Cerebellar nuclear complex (tissue), 1 donor: Measurements from ENCODE around the gene EDC4.

ENCODE experiments used
- DNase-seq, 2 experiments: peaks; one replicate each; lab custom pipeline; 2025; lab: John Stamatoyannopoulos, UW

Gene EDC4

GRCh38 chr16:67878232-67878631 is 5.4 kb downstream of the EDC4 start:
- no peak for DNase-seq

GRCh38 chr16:67878846-67879245 is 6.0 kb downstream of the EDC4 start:
- no peak for DNase-seq

- no peak for DNase-seq
Observed at GRCh38 chr16:67879462-67879861, 6.6 kb downstream of the EDC4 start.

- no peak for DNase-seq
Observed at GRCh38 chr16:67879936-67880335, 7.1 kb downstream of the EDC4 start.

- DNase-seq: no peak
Observed at GRCh38 chr16:67880584-67880983, 7.7 kb downstream of the EDC4 start.

- DNase-seq: peak in 1 of 2 experiments; percentile 30
Observed at GRCh38 chr16:67881621-67882161, 8.8 kb downstream of the EDC4 start.

DNA sequence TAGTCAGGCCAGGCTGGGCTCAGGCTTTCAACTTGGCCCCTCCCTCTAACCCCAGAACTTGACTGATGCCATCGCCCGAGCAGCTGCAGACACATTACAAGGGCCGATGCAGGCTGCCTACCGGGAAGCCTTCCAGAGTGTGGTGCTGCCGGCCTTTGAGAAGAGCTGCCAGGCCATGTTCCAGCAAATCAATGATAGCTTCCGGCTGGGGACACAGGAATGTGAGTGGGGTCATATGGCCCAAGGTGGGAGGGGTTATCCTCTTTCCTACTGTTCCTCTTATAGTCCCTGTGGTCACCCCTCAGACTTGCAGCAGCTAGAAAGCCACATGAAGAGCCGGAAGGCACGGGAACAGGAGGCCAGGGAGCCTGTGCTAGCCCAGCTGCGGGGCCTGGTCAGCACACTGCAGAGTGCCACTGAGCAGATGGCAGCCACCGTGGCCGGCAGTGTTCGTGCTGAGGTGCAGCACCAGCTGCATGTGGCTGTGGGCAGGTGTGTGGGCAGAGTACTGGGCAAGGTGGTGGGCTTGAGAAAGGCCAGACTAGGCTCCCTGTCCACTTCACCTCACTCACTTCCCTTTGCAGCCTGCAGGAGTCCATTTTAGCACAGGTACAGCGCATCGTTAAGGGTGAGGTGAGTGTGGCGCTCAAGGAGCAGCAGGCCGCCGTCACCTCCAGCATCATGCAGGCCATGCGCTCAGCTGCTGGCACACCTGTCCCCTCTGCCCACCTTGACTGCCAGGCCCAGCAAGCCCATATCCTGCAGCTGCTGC is 9.7 kb downstream of the EDC4 start:
- DNase-seq: no peak

DNA sequence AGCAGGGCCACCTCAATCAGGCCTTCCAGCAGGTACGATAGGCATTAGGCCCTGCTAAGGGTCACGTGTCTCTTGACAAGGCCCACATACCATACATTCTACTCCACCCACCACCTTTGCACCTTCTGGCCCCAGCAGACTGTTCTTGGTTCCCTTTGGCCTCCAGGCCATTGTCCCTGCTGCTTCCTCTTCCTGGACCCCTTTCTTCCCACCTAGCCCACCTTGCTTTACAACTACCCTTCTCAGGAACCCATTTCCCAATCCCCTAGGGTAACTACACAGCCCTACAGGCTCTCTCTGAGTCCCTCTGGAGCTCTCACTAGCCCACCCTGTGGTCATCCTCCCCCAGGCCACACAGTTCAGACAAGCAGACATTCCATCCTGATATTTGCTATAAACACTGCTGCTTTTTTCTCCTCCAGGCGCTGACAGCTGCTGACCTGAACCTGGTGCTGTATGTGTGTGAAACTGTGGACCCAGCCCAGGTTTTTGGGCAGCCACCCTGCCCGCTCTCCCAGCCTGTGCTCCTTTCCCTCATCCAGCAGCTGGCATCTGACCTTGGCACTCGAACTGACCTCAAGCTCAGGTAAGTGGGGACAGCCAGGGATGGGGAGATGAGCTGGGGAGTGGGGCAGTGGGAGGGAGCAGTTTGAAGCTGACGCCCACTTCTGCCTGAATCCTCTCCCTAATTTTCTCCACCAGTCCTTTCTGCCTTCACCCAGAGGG is 10.5 kb downstream of the EDC4 start:
- DNase-seq: no peak

- DNase-seq: no peak
Observed at GRCh38 chr16:67883872-67884261, 11.0 kb downstream of the EDC4 start.

- peak in 1 of 2 experiments; percentile 53 for DNase-seq
Observed at GRCh38 chr16:67884684-67885083, 11.8 kb downstream of the EDC4 start, which contains the start of gene NRN1L. Gene NRN1L, plus strand, starts transcription at chr16:67884885. Its CDS starts 19 bp downstream, at chr16:67884904.

DNA sequence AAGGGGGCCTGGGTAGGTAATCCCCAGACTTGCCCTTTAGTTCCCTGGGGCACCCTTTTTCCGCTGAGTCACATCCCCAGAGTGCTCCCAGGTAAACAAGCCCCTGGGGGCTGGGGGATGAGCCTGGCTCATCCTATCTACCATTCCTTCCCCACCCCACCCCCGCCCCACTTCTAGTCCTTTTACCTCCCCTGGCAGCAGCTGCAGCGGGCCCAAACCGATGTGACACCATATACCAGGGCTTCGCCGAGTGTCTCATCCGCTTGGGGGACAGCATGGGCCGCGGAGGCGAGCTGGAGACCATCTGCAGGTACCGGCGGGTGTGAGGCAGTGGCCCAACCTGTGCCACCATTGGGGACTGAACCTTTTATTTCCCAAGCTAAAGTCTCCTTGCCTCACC is 12.7 kb downstream of the EDC4 start:
- DNase-seq: no peak

DNA sequence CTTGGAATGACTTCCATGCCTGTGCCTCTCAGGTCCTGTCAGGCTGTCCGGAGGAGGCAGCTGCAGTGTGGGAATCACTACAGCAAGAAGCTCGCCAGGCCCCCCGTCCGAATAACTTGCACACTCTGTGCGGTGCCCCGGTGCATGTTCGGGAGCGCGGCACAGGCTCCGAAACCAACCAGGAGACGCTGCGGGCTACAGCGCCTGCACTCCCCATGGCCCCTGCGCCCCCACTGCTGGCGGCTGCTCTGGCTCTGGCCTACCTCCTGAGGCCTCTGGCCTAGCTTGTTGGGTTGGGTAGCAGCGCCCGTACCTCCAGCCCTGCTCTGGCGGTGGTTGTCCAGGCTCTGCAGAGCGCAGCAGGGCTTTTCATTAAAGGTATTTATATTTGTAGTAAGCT is 13.1 kb downstream of the EDC4 start:
- no peak for DNase-seq

DNA sequence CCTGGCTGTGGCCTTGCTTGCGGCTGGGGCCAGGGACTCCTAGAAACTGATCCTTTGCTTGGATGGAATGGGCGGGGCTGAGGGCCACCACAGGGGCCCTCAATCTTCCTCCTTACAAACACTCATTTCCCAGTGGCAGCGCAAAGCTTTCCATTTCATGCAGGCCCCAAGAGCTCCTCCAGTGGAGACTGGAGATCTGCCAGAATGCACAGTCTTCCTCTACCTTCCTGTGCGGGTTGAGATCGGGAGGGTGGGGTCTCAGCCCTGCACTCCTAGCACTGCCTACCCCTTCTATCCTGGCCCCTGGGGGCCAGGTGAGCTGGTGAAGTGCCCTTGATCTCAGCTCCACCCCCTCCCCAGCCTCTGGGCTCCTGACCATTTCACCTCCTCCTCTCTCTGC is 13.5 kb downstream of the EDC4 start:
- DNase-seq: no peak

DNA sequence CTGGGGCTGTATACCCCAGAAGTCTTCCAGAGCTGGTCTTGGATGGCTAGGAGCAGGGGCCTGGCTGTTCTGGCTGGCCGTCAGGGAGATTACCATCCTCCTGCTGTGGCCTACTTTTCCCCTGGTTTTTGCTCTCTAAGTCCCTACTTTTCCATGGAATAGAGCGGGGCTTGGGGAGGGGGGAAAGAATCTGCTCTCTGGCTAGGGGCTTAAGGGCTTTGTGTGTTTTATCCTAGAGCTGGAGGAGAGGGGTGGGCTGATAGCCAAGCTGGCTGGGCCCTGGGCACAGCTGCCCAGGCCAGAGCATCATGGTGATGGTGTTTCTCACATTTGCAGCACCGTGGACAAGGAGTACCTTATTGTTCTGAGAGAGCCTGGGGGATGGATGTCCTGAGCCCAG is 15.5 kb downstream of the EDC4 start:
- DNase-seq: no peak

- DNase-seq: no peak
Observed at GRCh38 chr16:67892375-67892774, 19.5 kb downstream of the EDC4 start.

- peak; percentile 80 to 93 for DNase-seq
Observed at GRCh38 chr16:67892899-67893742, 20.3 kb downstream of the EDC4 start, which contains the start of gene PSKH1. Gene PSKH1, plus strand, starts transcription at chr16:67893254. Its CDS starts 15,496 bp downstream, at chr16:67908750.

GRCh38 chr16:67893743-67894399 is 21.0 kb downstream of the EDC4 start:
- DNase-seq: no peak

DNA sequence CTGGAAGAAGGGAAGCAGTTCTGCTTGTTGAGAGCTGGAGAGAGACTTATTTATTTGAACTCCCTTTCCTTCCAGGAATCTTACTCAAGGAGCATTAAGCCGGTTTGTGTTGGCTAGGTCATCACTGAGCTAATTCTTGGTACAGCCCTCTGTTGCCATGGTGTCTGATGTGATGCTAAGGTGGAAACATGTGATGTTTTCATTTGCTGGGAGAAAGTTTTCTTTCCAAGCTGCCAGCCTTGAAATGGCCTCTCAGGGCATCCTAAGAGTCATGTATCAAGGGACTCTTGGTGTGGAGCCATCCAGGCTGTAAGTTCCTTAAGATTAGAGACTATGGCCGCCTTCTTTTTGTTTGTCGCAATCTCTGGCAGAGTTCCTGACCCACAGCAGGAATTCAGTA is 24.4 kb downstream of the EDC4 start:
- DNase-seq: no peak

- no peak for DNase-seq
Observed at GRCh38 chr16:67901734-67902133, 28.9 kb downstream of the EDC4 start.

DNA sequence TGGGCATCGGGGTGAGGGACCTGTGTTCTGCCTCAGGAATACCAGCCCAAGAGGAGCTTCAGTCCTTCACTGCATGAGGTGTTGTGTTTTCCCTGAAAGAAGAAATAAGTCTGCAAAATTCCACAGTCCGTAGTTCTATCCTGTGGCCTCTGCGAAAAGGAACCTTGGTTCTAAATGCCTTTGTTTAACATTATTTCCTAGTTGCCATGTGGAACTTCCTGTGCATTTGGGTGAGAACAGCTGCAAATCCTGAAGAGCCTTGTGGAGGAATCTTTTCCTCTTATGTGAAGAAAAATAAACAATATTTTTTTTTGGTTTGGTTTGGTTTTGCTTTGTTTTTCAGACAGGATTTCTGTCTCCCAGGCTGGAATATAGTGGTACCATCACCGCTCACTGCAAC is 30.0 kb downstream of the EDC4 start:
- no peak for DNase-seq

DNA sequence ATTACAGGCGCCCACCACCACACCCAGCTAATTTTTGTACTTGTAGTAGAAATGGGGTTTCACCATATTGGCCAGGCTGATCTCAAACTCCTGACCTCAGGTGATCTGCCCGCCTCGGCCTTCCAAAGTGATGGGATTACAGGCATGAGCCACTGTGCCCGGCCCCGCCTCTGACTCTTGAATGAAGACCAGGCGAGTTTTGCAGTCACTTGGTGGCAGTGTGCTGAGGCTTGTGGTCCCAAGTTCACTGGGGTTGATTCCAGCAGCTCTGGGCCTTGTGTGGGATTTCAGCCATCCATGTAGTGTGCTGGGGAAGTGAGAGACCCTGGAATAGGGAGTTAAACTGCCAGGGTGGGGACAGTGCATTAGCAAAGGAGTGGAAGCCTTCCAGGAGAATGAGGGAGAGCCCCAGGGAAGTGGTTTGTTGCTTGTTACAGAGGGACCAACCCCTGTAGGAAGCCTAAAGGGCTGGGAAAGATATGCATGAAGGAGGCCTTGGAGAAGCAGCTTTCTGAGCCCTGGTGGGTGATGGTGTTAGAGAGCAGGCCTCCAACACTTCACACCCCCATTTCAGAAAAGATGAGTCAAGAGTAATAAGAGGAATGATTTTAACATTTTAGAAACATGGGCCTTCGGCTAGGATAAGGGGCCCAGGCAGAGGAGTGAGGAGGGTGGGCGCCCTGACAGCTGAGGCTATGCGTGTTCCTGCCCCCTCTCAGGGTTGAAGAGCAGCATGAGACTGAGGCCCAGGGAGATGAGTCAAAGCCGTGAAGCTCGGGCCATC is 34.7 kb downstream of the EDC4 start:
- no peak for DNase-seq
